GM19240 (cell line): ENCODE measurements around the gene GABRR2.

Experiments
- DNase-seq: peaks from one replicate; pipeline ENCODE4 v3.0.0; 2011; ENCODE audit warnings: low spot score; ENCODE audit not compliant: insufficient read length

Gene GABRR2

GRCh38 chr6:89291256-89291819 lies 23.8 kb downstream of the GABRR2 start:
- DNase-seq = no peak

- DNase-seq = no peak
These were observed 24.5 kb downstream of the GABRR2 start for GRCh38 chr6:89290401-89291155.

- no peak for DNase-seq
These were observed 25.4 kb downstream of the GABRR2 start for GRCh38 chr6:89289710-89290109.

- DNase-seq = no peak
These were observed 27.6 kb downstream of the GABRR2 start for GRCh38 chr6:89287351-89288028.

- no peak for DNase-seq
These were observed 28.6 kb downstream of the GABRR2 start for GRCh38 chr6:89286516-89286915.

GRCh38 chr6:89284963-89285735 lies 29.9 kb downstream of the GABRR2 start:
- no peak for DNase-seq

- no peak for DNase-seq
These were observed 31.0 kb downstream of the GABRR2 start for GRCh38 chr6:89284081-89284480.

GRCh38 chr6:89282749-89283148 lies 32.4 kb downstream of the GABRR2 start:
- no peak for DNase-seq

GRCh38 chr6:89281779-89282246 lies 33.3 kb downstream of the GABRR2 start:
- peak; percentile 88 for DNase-seq

GRCh38 chr6:89278956-89279355 lies 36.1 kb downstream of the GABRR2 start:
- DNase-seq = no peak

GRCh38 chr6:89275900-89276299 lies 39.2 kb downstream of the GABRR2 start:
- no peak for DNase-seq

GRCh38 chr6:89273816-89274215 lies 41.3 kb downstream of the GABRR2 start:
- no peak for DNase-seq

- no peak for DNase-seq
These were observed 42.5 kb downstream of the GABRR2 start for GRCh38 chr6:89272596-89272995.

GRCh38 chr6:89270951-89271721 lies 44.0 kb downstream of the GABRR2 start:
- peak; percentile 38 for DNase-seq

- no peak for DNase-seq
These were observed 45.1 kb downstream of the GABRR2 start for GRCh38 chr6:89269981-89270380.

GRCh38 chr6:89269252-89269651 lies 45.8 kb downstream of the GABRR2 start:
- DNase-seq = no peak

GRCh38 chr6:89268776-89269175 lies 46.3 kb downstream of the GABRR2 start:
- DNase-seq = no peak

- no peak for DNase-seq
These were observed 47.2 kb downstream of the GABRR2 start for GRCh38 chr6:89267918-89268317.

GRCh38 chr6:89264296-89264695 lies 50.8 kb downstream of the GABRR2 start:
- DNase-seq = no peak

GRCh38 chr6:89260832-89261231 lies 54.3 kb downstream of the GABRR2 start:
- no peak for DNase-seq

GRCh38 chr6:89260310-89260709 lies 54.8 kb downstream of the GABRR2 start:
- no peak for DNase-seq
